ENCODE data around the gene EPDR1.
A peak's percentile ranks its signal among the peaks of the same experiment; 100 is the strongest.

EPDR1 gene

GRCh38 chr7:37943905-37944736, 23.7 kb downstream of the EPDR1 start:
- DNase-seq, result no peak
- Histone ChIP-seq H3K27me3 (replicated peaks in 2 of 5; ENCODE audit: control insufficient read depth in 4 of 5, insufficient read depth in 5 of 5, low read length in 4 of 5) (no peaks in the 10 kb centered on the region), H3K4me3 (ENCODE audit: control insufficient read depth in 1 of 7, extremely low read depth in 1 of 7, insufficient read depth in 4 of 7, low read depth in 2 of 7, low read length in 6 of 7) (peak overlapping the region in 1 of 7 experiments; percentile 4), H3K4me1 (ENCODE audit: control extremely low read depth in 1 of 4, control insufficient read depth in 4 of 4, insufficient read depth in 4 of 4, low read length in 3 of 4) (peaks cover 0 to 7% (median 3%) of the 10 kb centered on the region in 4 experiments), H3K36me3 (ENCODE audit: control insufficient read depth in 4 of 4, insufficient read depth in 4 of 4, low read length in 3 of 4) (peaks cover 0 to 12% (median under 1%) of the 10 kb centered on the region in 4 experiments), H3K27ac (ENCODE audit: insufficient read depth in 1 of 2, low read depth in 1 of 2, low read length in 2 of 2, poor library complexity in 1 of 2, severe bottlenecking in 2 of 2) (no peak overlapping the region), H3K9me3 (ENCODE audit: control extremely low read depth in 1 of 5, control insufficient read depth in 4 of 5, insufficient read depth in 2 of 5, low read depth in 1 of 5, low read length in 4 of 5) (peaks cover 0 to 4% (median 0%) of the 10 kb centered on the region in 5 experiments)
- ChIA-PET CTCF (interaction anchor here (1.4 kb wide), 1 partner anchor 27 kb away, joined by 5 read pairs; the partner anchor contains the start of gene SFRP4), POLR2A (interaction anchor here (0.6 kb wide), 1 partner anchor 1882 kb away, joined by 6 read pairs; no protein-coding TSS in a partner anchor)
- WGBS (ENCODE audit: insufficient coverage), result 93% methylated on average over 6 of the region's 8 CpGs

GRCh38 chr7:37944737-37945054, 24.3 kb downstream of the EPDR1 start:
- no peaks in the 10 kb centered on the region for H3K27me3 ChIP-seq (replicated peaks in 2 of 5; ENCODE audit: control insufficient read depth in 4 of 5, insufficient read depth in 5 of 5, low read length in 4 of 5)
- H3K27ac ChIP-seq (ENCODE audit: insufficient read depth in 1 of 2, low read depth in 1 of 2, low read length in 2 of 2, poor library complexity in 1 of 2, severe bottlenecking in 2 of 2), result no peak overlapping the region
- WGBS (ENCODE audit: insufficient coverage), result no CpG with 5 or more reads among the region's 2 CpGs
- peaks cover 0 to 7% (median 3%) of the 10 kb centered on the region in 4 experiments for H3K4me1 ChIP-seq (ENCODE audit: control extremely low read depth in 1 of 4, control insufficient read depth in 4 of 4, insufficient read depth in 4 of 4, low read length in 3 of 4)
- H3K9me3 ChIP-seq (ENCODE audit: control extremely low read depth in 1 of 5, control insufficient read depth in 4 of 5, insufficient read depth in 2 of 5, low read depth in 1 of 5, low read length in 4 of 5), result peaks cover 0 to 4% (median 0%) of the 10 kb centered on the region in 5 experiments
- peaks cover 0 to 18% (median 3%) of the 10 kb centered on the region in 4 experiments for H3K36me3 ChIP-seq (ENCODE audit: control insufficient read depth in 4 of 4, insufficient read depth in 4 of 4, low read length in 3 of 4)
- ChIA-PET CTCF (interaction anchor here (1.4 kb wide), 1 partner anchor 28 kb away, joined by 5 read pairs; the partner anchor contains the start of gene SFRP4), POLR2A (interaction anchor here (0.6 kb wide), 1 partner anchor 1881 kb away, joined by 6 read pairs; no protein-coding TSS in a partner anchor)
- no peak overlapping the region for H3K4me3 ChIP-seq (ENCODE audit: control insufficient read depth in 1 of 7, extremely low read depth in 1 of 7, insufficient read depth in 4 of 7, low read depth in 2 of 7, low read length in 6 of 7)
- no peak for DNase-seq

- peaks cover 0 to 4% (median 0%) of the 10 kb centered on the region in 5 experiments for H3K9me3 ChIP-seq (ENCODE audit: control extremely low read depth in 1 of 5, control insufficient read depth in 4 of 5, insufficient read depth in 2 of 5, low read depth in 1 of 5, low read length in 4 of 5)
- H3K36me3 ChIP-seq (ENCODE audit: control insufficient read depth in 4 of 4, insufficient read depth in 4 of 4, low read length in 3 of 4), result peaks cover 0 to 24% (median 6%) of the 10 kb centered on the region in 4 experiments
- H3K4me3 ChIP-seq (ENCODE audit: control insufficient read depth in 1 of 7, extremely low read depth in 1 of 7, insufficient read depth in 4 of 7, low read depth in 2 of 7, low read length in 6 of 7), result no peak overlapping the region
- POLR2A ChIA-PET, result no interaction called here
- 88% methylated on average over 2 of the region's 4 CpGs for WGBS (ENCODE audit: insufficient coverage)
- H3K27me3 ChIP-seq (replicated peaks in 2 of 5; ENCODE audit: control insufficient read depth in 4 of 5, insufficient read depth in 5 of 5, low read length in 4 of 5), result no peaks in the 10 kb centered on the region
- no peak overlapping the region for H3K27ac ChIP-seq (ENCODE audit: insufficient read depth in 1 of 2, low read depth in 1 of 2, low read length in 2 of 2, poor library complexity in 1 of 2, severe bottlenecking in 2 of 2)
- DNase-seq, result no peak
- CTCF ChIA-PET, result interaction anchor here (1.3 to 1.4 kb wide), 2 partner anchors 28 to 29 kb away, joined by 3 to 5 read pairs; partner anchors contain the start of gene SFRP4
- H3K4me1 ChIP-seq (ENCODE audit: control extremely low read depth in 1 of 4, control insufficient read depth in 4 of 4, insufficient read depth in 4 of 4, low read length in 3 of 4), result peaks cover 0 to 7% (median 3%) of the 10 kb centered on the region in 4 experiments
Observed at GRCh38 chr7:37945336-37945735, 24.9 kb downstream of the EPDR1 start.

GRCh38 chr7:37947138-37947940, 26.9 kb downstream of the EPDR1 start:
- Histone ChIP-seq H3K27me3 (replicated peaks in 2 of 5; ENCODE audit: control insufficient read depth in 4 of 5, insufficient read depth in 5 of 5, low read length in 4 of 5) (no peaks in the 10 kb centered on the region), H3K9me3 (ENCODE audit: control extremely low read depth in 1 of 5, control insufficient read depth in 4 of 5, insufficient read depth in 2 of 5, low read depth in 1 of 5, low read length in 4 of 5) (peaks cover 0 to 4% (median 0%) of the 10 kb centered on the region in 5 experiments), H3K27ac (ENCODE audit: insufficient read depth in 1 of 2, low read depth in 1 of 2, low read length in 2 of 2, poor library complexity in 1 of 2, severe bottlenecking in 2 of 2) (no peak overlapping the region), H3K4me3 (ENCODE audit: control insufficient read depth in 1 of 7, extremely low read depth in 1 of 7, insufficient read depth in 4 of 7, low read depth in 2 of 7, low read length in 6 of 7) (no peak overlapping the region), H3K4me1 (ENCODE audit: control extremely low read depth in 1 of 4, control insufficient read depth in 4 of 4, insufficient read depth in 4 of 4, low read length in 3 of 4) (peaks cover 0 to 9% (median 4%) of the 10 kb centered on the region in 4 experiments), H3K36me3 (ENCODE audit: control insufficient read depth in 4 of 4, insufficient read depth in 4 of 4, low read length in 3 of 4) (peaks cover 0 to 34% (median 10%) of the 10 kb centered on the region in 4 experiments)
- 100% methylated on average over 4 of the region's 7 CpGs for WGBS (ENCODE audit: insufficient coverage)
- no peak for DNase-seq
- POLR2A ChIA-PET, result no interaction called here
- CTCF ChIA-PET, result no interaction called here

GRCh38 chr7:37947941-37948210, 27.4 kb downstream of the EPDR1 start:
- WGBS (ENCODE audit: insufficient coverage), result 96% methylated on average over 7 of the region's 7 CpGs
- DNase-seq, result no peak
- POLR2A ChIA-PET, result no interaction called here
- Histone ChIP-seq H3K4me3 (ENCODE audit: control insufficient read depth in 1 of 7, extremely low read depth in 1 of 7, insufficient read depth in 4 of 7, low read depth in 2 of 7, low read length in 6 of 7) (no peak overlapping the region), H3K27me3 (replicated peaks in 2 of 5; ENCODE audit: control insufficient read depth in 4 of 5, insufficient read depth in 5 of 5, low read length in 4 of 5) (no peaks in the 10 kb centered on the region), H3K27ac (ENCODE audit: insufficient read depth in 1 of 2, low read depth in 1 of 2, low read length in 2 of 2, poor library complexity in 1 of 2, severe bottlenecking in 2 of 2) (no peak overlapping the region), H3K9me3 (ENCODE audit: control extremely low read depth in 1 of 5, control insufficient read depth in 4 of 5, insufficient read depth in 2 of 5, low read depth in 1 of 5, low read length in 4 of 5) (peaks cover 0 to 4% (median 0%) of the 10 kb centered on the region in 5 experiments), H3K36me3 (ENCODE audit: control insufficient read depth in 4 of 4, insufficient read depth in 4 of 4, low read length in 3 of 4) (peaks cover 0 to 32% (median 10%) of the 10 kb centered on the region in 4 experiments), H3K4me1 (ENCODE audit: control extremely low read depth in 1 of 4, control insufficient read depth in 4 of 4, insufficient read depth in 4 of 4, low read length in 3 of 4) (peaks cover 0 to 12% (median 5%) of the 10 kb centered on the region in 4 experiments)
- CTCF ChIA-PET, result no interaction called here

- ChIA-PET CTCF (interaction anchor here (1.0 kb wide), 1 partner anchor 33 kb away, joined by 3 read pairs; no protein-coding TSS in a partner anchor), POLR2A (no interaction called here)
- WGBS (ENCODE audit: insufficient coverage), result no CpG with 5 or more reads among the region's 2 CpGs
- H3K9me3 ChIP-seq (ENCODE audit: control extremely low read depth in 1 of 5, control insufficient read depth in 4 of 5, insufficient read depth in 2 of 5, low read depth in 1 of 5, low read length in 4 of 5), result no peaks in the 10 kb centered on the region
- no peak overlapping the region for H3K27ac ChIP-seq (ENCODE audit: insufficient read depth in 1 of 2, low read depth in 1 of 2, low read length in 2 of 2, poor library complexity in 1 of 2, severe bottlenecking in 2 of 2)
- peaks cover 0 to 32% (median 10%) of the 10 kb centered on the region in 4 experiments for H3K36me3 ChIP-seq (ENCODE audit: control insufficient read depth in 4 of 4, insufficient read depth in 4 of 4, low read length in 3 of 4)
- H3K27me3 ChIP-seq (replicated peaks in 2 of 5; ENCODE audit: control insufficient read depth in 4 of 5, insufficient read depth in 5 of 5, low read length in 4 of 5), result no peaks in the 10 kb centered on the region
- no peak overlapping the region for H3K4me3 ChIP-seq (ENCODE audit: control insufficient read depth in 1 of 7, extremely low read depth in 1 of 7, insufficient read depth in 4 of 7, low read depth in 2 of 7, low read length in 6 of 7)
- H3K4me1 ChIP-seq (ENCODE audit: control extremely low read depth in 1 of 4, control insufficient read depth in 4 of 4, insufficient read depth in 4 of 4, low read length in 3 of 4), result peaks cover 0 to 15% (median 5%) of the 10 kb centered on the region in 4 experiments
- DNase-seq, result peak in 2 of 3 donors; percentile 36 to 52
Observed at GRCh38 chr7:37952240-37952639, 31.8 kb downstream of the EPDR1 start.

Data from common myeloid progenitor, CD34-positive (primary cell).